Activated B cell treated with CpG ODN at 0.5 μM for 24 hours (primary cell): ENCODE results near the gene PTCD2. TPM values are rescaled to one million over a fixed set of nuclear protein-coding genes. Genes with fewer than 3 reads are reported as not detected.

Experiments
- ATAC-seq: fragments of 200-7000 bp; cut with Tn5 transposase; one replicate; pipeline ENCODE4 v1.10.0; 2021; ENCODE audit warnings: low read depth, mild to moderate bottlenecking, moderate library complexity
- CTCF ChIA-PET: fragments of 350-600 bp; sonication (Branson Sonifier 250); formaldehyde crosslinking; loops from one replicate; lab custom pipeline; 2021; ENCODE audit warnings: antibody characterized with exemption; lab: Charles Lee
- POLR2A ChIA-PET: fragments of 350-600 bp; sonication (Branson Sonifier 250); formaldehyde crosslinking; loops from one replicate; lab custom pipeline; 2021; ENCODE audit warnings: antibody characterized with exemption; lab: Charles Lee
- DNase-seq: peaks from one replicate; pipeline ENCODE4 v3.0.0; 2022
- H3K27ac Mint-ChIP-seq: one replicate; pipeline ENCODE4 v1.8.0; 2020; ENCODE audit warnings: mixed read lengths
- H3K27me3 Mint-ChIP-seq: one replicate; pipeline ENCODE4 v1.8.0; 2021; ENCODE audit warnings: mixed read lengths
- H3K36me3 Mint-ChIP-seq: one replicate; pipeline ENCODE4 v1.8.0; 2021; ENCODE audit warnings: low read depth, mixed read lengths
- H3K4me1 Mint-ChIP-seq: one replicate; pipeline ENCODE4 v1.8.0; 2021; ENCODE audit warnings: mixed read lengths
- H3K4me3 Mint-ChIP-seq: one replicate; pipeline ENCODE4 v1.8.0; 2020; ENCODE audit warnings: mild to moderate bottlenecking, mixed read lengths
- H3K9me3 Mint-ChIP-seq: one replicate; pipeline ENCODE4 v1.8.0; 2020; ENCODE audit warnings: mixed read lengths
- intact Hi-C: fragments of 100-400 bp; cut with micrococcal nuclease; formaldehyde crosslinking; loops from one replicate; pipeline ENCODE4 v1.15.1; 2024
- total RNA-seq: library from RNA; stranded (reverse); gene quantifications from 2 replicates; pipeline ENCODE4 v1.2.3, GENCODE V29; 2022
- TF ChIP-seq, protein P1 (sequence below): fragments of 200-600 bp; IDR thresholded peaks from one replicate; pipeline ENCODE4 v1.8.0; 2022; ENCODE audit warnings: antibody characterized with exemption, mild to moderate bottlenecking

The PTCD2 gene
- total RNA-seq, 1 donor from 2014 or later: 8.9 TPM

DNA sequence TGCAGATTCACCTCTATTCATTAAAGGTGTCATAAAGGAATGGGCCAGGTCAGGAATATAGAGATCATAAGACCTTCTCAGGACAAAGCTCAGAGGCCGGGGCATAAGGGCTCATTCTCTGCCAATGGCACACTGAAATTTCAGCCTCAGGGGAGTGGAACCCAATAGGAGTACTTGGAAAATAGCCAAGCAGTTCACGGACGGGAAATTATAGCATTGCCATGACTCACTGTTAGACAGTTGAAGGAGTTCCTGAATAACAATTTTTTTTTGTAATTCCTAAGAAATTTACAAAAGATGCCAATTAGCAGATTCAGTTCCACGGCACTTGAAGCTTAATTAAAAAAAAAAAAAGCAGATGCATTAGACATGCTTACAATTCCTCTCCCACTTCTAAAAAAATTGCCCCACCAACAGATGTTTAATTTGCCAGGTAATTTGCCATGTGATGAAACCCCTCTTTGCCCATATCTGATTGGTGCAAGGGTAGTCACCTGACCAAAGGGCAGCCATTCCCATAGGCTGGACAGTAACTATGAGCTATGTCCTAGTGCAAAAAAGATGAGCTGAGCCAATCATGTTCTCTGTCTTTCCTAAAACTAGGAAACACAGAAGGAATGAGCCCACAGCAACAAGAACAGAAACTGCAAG is 58.6 kb downstream of the PTCD2 start:
- peaks cover 4% of the 10 kb centered on the region for H3K4me1 Mint-ChIP-seq
- peaks cover 2% of the 10 kb centered on the region for H3K27me3 Mint-ChIP-seq
- intact Hi-C loops: no loop called here
- ChIA-PET CTCF (no interaction called here), POLR2A (no interaction called here)
- H3K36me3 Mint-ChIP-seq: no peaks in the 10 kb centered on the region
- DNase-seq (no peak), ATAC-seq (no peak)
- H3K4me3 Mint-ChIP-seq: no peak overlapping the region
- no peaks in the 10 kb centered on the region for H3K9me3 Mint-ChIP-seq
- TF ChIP-seq, protein P1, sequence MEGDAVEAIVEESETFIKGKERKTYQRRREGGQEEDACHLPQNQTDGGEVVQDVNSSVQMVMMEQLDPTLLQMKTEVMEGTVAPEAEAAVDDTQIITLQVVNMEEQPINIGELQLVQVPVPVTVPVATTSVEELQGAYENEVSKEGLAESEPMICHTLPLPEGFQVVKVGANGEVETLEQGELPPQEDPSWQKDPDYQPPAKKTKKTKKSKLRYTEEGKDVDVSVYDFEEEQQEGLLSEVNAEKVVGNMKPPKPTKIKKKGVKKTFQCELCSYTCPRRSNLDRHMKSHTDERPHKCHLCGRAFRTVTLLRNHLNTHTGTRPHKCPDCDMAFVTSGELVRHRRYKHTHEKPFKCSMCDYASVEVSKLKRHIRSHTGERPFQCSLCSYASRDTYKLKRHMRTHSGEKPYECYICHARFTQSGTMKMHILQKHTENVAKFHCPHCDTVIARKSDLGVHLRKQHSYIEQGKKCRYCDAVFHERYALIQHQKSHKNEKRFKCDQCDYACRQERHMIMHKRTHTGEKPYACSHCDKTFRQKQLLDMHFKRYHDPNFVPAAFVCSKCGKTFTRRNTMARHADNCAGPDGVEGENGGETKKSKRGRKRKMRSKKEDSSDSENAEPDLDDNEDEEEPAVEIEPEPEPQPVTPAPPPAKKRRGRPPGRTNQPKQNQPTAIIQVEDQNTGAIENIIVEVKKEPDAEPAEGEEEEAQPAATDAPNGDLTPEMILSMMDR: no peak
- no peak overlapping the region for H3K27ac Mint-ChIP-seq

DNA sequence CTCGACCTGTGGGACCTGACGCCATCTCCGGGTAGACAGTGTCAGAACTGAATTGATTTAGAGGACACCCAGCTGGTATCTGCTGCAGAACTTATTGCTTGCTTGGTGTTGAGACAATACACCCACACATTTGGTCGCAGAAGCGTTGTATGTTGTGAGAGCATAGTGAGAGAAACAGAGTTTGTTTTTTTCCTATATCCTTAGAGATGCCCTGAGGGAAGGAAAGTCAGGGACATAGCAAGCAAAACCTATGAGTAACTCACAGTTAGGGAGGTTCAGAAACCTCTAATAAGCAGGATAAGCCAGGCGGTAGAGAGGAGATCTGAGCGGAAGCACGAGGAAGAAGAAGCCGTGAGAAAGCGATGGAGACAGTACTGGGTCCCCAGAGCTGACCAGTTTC is 59.8 kb downstream of the PTCD2 start:
- ChIA-PET CTCF (no interaction called here), POLR2A (no interaction called here)
- peaks cover 4% of the 10 kb centered on the region for H3K4me1 Mint-ChIP-seq
- intact Hi-C loops: no loop called here
- ATAC-seq (no peak), DNase-seq (no peak)
- H3K36me3 Mint-ChIP-seq: no peaks in the 10 kb centered on the region
- TF ChIP-seq, protein P1: no peak
- H3K9me3 Mint-ChIP-seq: no peaks in the 10 kb centered on the region
- H3K27ac Mint-ChIP-seq: no peak overlapping the region
- no peak overlapping the region for H3K4me3 Mint-ChIP-seq
- peaks cover 2% of the 10 kb centered on the region for H3K27me3 Mint-ChIP-seq

GRCh38 chr5:72380492-72381274 is 60.5 kb downstream of the PTCD2 start:
- H3K4me3 Mint-ChIP-seq: no peak overlapping the region
- ChIA-PET CTCF (no interaction called here), POLR2A (no interaction called here)
- no peak for ATAC-seq
- H3K27ac Mint-ChIP-seq: no peak overlapping the region
- peaks cover 4% of the 10 kb centered on the region for H3K4me1 Mint-ChIP-seq
- H3K27me3 Mint-ChIP-seq: no peaks in the 10 kb centered on the region
- H3K36me3 Mint-ChIP-seq: no peaks in the 10 kb centered on the region
- TF ChIP-seq, protein P1: no peak
- intact Hi-C loops: no loop called here
- DNase-seq: no peak
- H3K9me3 Mint-ChIP-seq: no peaks in the 10 kb centered on the region

DNA sequence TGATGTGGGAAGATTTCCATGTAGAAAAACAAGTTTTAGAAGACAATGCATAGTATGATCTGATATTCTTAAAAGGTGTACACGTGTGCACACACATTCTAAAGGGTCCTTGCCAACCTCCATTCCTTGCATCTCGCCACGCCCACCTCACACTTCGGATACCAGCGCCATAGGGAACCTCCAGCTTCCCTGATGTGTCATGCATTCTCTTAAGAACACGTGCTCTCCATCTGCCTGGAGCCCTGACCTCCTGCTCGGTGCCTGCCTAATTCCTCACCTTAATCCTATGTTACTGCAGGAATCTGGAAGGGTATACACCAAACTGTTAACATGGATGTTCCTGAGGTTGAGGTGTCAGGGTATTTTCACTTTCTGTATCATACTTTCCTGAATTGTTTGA is 63.1 kb downstream of the PTCD2 start:
- Mint-ChIP-seq H3K9me3 (no peaks in the 10 kb centered on the region), H3K4me3 (no peak overlapping the region), H3K4me1 (peaks cover 4% of the 10 kb centered on the region), H3K27ac (no peak overlapping the region), H3K36me3 (no peaks in the 10 kb centered on the region), H3K27me3 (no peaks in the 10 kb centered on the region)
- TF ChIP-seq, protein P1: no peak
- DNase-seq (no peak), ATAC-seq (no peak)
- ChIA-PET POLR2A (no interaction called here), CTCF (no interaction called here)
- intact Hi-C loops: no loop called here

DNA sequence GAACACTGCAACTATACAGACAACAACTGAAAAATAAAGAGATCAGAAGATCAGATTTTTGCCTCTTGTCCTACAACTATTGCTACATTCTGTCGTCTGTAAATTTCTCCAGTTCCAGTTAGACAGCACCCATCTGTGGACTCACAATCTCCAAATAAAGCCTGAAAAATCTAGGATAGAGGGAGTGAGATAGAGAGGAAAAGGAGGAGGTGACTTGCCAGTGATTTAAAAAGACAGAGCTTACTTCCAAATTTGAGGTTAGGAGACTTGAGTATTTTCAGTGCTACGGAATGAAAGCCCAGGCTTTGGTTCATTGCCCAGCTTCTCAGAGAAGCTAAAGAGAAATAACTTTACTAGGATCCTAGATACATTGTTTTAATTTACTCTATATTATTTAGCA is 63.6 kb downstream of the PTCD2 start:
- TF ChIP-seq, protein P1: no peak
- no peak overlapping the region for H3K4me3 Mint-ChIP-seq
- H3K9me3 Mint-ChIP-seq: no peaks in the 10 kb centered on the region
- H3K27me3 Mint-ChIP-seq: peaks cover 3% of the 10 kb centered on the region
- DNase-seq (no peak), ATAC-seq (no peak)
- H3K4me1 Mint-ChIP-seq: peaks cover 4% of the 10 kb centered on the region
- ChIA-PET CTCF (no interaction called here), POLR2A (no interaction called here)
- intact Hi-C loops: no loop called here
- no peak overlapping the region for H3K27ac Mint-ChIP-seq
- H3K36me3 Mint-ChIP-seq: no peaks in the 10 kb centered on the region
